Sigmoid colon (tissue), 7 donors: ENCODE measurements around the gene MORN4. TPM values are rescaled to one million over a fixed set of nuclear protein-coding genes. Genes with fewer than 3 reads are reported as not detected.

ENCODE experiments used
- DNase-seq: peaks from one replicate; pipeline ENCODE4 v3.0.0-alpha.2; 2019
- H3K27ac ChIP-seq, 4 donors: fragments of 200-600 bp; sonication (generic); one replicate each; pipeline ENCODE4 v1.5.1; 2016 to 2019; ENCODE audit warnings: mild to moderate bottlenecking in 1 of 4
- H3K27me3 ChIP-seq, 3 donors: fragments of 200-600 bp; sonication (generic); one replicate each; pipeline ENCODE4 v1.5.1; 2019; ENCODE audit warnings: mild to moderate bottlenecking in 1 of 3
- H3K36me3 ChIP-seq, 4 donors: fragments of 200-600 bp; sonication (generic); one replicate each; pipeline ENCODE4 v1.5.1; 2016 to 2019
- H3K4me1 ChIP-seq, 4 donors: fragments of 200-600 bp; sonication (generic); one replicate each; pipeline ENCODE4 v1.5.1; 2017 to 2019
- H3K4me3 ChIP-seq, 4 donors: fragments of 200-600 bp; sonication (generic); one replicate each; pipeline ENCODE4 v1.5.1; 2017 to 2019; ENCODE audit warnings: mild to moderate bottlenecking in 2 of 4, moderate library complexity in 1 of 4
- H3K9me3 ChIP-seq, 4 donors: fragments of 200-600 bp in 3 of 4; sonication (generic) in 3 of 4; one replicate each; pipeline versions ENCODE4 v1.5.1 to v1.6.1; 2013 to 2019
- EP300 ChIP-seq, 4 donors: sonication (generic); formaldehyde crosslinking; IDR thresholded peaks; one replicate each; pipeline ENCODE4 v1.6.1; 2017; ENCODE audit warnings: antibody characterized with exemption in 4 of 4
- POLR2A ChIP-seq, 2 donors: fragments of 450-650 bp; IDR thresholded peaks; one replicate each; pipeline ENCODE4 v1.6.1; 2016; ENCODE audit warnings: antibody characterized with exemption in 2 of 2, mild to moderate bottlenecking in 2 of 2, moderate library complexity in 2 of 2
- POLR2AphosphoS5 ChIP-seq, 4 donors: sonication (generic); formaldehyde crosslinking; IDR thresholded peaks; one replicate each; pipeline ENCODE4 v1.6.1; 2017; ENCODE audit warnings: antibody characterized with exemption in 4 of 4
- WGBS, 2 donors: extraction: QIAGEN DNeasy Blood & Tissue Kit; methylation state at CpG; one replicate each; pipeline ENCODE4 v1.1.7; 2013; 5-methylcytosine and 5-hydroxymethylcytosine counted together
- intact Hi-C: fragments of 100-400 bp; cut with DNase I; formaldehyde crosslinking; loops from one replicate; pipeline ENCODE4 v1.15.1; 2023
- polyA plus RNA-seq, 3 donors: library from polyadenylated mRNA; stranded (reverse); fragments of 200-250 nt; gene quantifications; one replicate each; pipeline ENCODE4 v1.2.3, GENCODE V29; 2013
- total RNA-seq, 4 donors: library from RNA; depleted of rRNA; stranded (reverse); fragments of >200 nt; gene quantifications; one replicate each; pipeline ENCODE4 v1.1.0, GENCODE V29; 2016
- TF ChIP-seq, protein P1 (sequence below), 4 experiments: fragments of 450-650 bp in 3 of 4; fragments of 200-600 bp in 1 of 4; IDR thresholded peaks; one replicate each; pipeline ENCODE4 v1.5.1; 2016 to 2019; ENCODE audit warnings: antibody characterized with exemption in 4 of 4, mild to moderate bottlenecking in 3 of 4, moderate library complexity in 2 of 4
- donor health status: healthy with polysubstance abuse.
- donor health status: Bipolar disorder and iron deficiency.
- donor health status: healthy.

MORN4 gene
- total and polyA plus RNA-seq, 7 donors: 0.83 to 23.4 (median 2.5) TPM

GRCh38 chr10:97572214-97572989 lies 60.9 kb downstream of the MORN4 start, which contains the start of gene ANKRD2:
Gene ANKRD2 (plus strand): TSS chr10:97572779. CDS start chr10:97572789, 10 bp downstream.
- Histone ChIP-seq H3K27me3 (no peaks in the 10 kb centered on the region), H3K4me3 (no peak within 1 kb of the TSS), H3K9me3 (no peaks in the 10 kb centered on the region), H3K27ac (peak within 1 kb of the TSS in 2 of 4 donors; percentile 70 to 82), H3K36me3 (peaks cover 0 to 34% (median 5%) of the 10 kb centered on the region in 4 donors), H3K4me1 (peaks cover 0 to 30% (median 22%) of the 10 kb centered on the region in 4 donors)
- 69 to 73% methylated on average over 16 of the region's 16 CpGs for WGBS, 2 donors
- peak; percentile 89 for DNase-seq
- TF ChIP-seq POLR2AphosphoS5 (IDR thresholded peaks at IDR 0.05): peak in 2 of 4 donors; percentile 39 to 49
- no peak for TF ChIP-seq POLR2A (IDR thresholded peaks at IDR 0.05)
- TF ChIP-seq, protein P1, sequence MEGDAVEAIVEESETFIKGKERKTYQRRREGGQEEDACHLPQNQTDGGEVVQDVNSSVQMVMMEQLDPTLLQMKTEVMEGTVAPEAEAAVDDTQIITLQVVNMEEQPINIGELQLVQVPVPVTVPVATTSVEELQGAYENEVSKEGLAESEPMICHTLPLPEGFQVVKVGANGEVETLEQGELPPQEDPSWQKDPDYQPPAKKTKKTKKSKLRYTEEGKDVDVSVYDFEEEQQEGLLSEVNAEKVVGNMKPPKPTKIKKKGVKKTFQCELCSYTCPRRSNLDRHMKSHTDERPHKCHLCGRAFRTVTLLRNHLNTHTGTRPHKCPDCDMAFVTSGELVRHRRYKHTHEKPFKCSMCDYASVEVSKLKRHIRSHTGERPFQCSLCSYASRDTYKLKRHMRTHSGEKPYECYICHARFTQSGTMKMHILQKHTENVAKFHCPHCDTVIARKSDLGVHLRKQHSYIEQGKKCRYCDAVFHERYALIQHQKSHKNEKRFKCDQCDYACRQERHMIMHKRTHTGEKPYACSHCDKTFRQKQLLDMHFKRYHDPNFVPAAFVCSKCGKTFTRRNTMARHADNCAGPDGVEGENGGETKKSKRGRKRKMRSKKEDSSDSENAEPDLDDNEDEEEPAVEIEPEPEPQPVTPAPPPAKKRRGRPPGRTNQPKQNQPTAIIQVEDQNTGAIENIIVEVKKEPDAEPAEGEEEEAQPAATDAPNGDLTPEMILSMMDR (IDR thresholded peaks at IDR 0.05): peak; percentile 74 to 91 (median 81)
- intact Hi-C loops: loop anchor here (2.0 kb wide), 1 partner anchor 40 kb away; no protein-coding TSS in a partner anchor

- Histone ChIP-seq H3K9me3 (no peaks in the 10 kb centered on the region), H3K4me1 (peaks cover 0 to 30% (median 22%) of the 10 kb centered on the region in 4 donors), H3K36me3 (peaks cover 0 to 34% (median 5%) of the 10 kb centered on the region in 4 donors), H3K27ac (no peak overlapping the region), H3K4me3 (no peak overlapping the region), H3K27me3 (no peaks in the 10 kb centered on the region)
- intact Hi-C loops: loop anchor here (2.0 kb wide), 1 partner anchor 41 kb away; no protein-coding TSS in a partner anchor
- TF ChIP-seq POLR2A (IDR thresholded peaks at IDR 0.05): no peak
- TF ChIP-seq POLR2AphosphoS5 (IDR thresholded peaks at IDR 0.05): no peak
- TF ChIP-seq, protein P1 (IDR thresholded peaks at IDR 0.05): no peak
- TF ChIP-seq EP300 (IDR thresholded peaks at IDR 0.05): no peak
- no peak for DNase-seq
- 88 to 91% methylated on average over 3 of the region's 3 CpGs for WGBS, 2 donors
Observed at GRCh38 chr10:97571622-97572021, 61.7 kb downstream of the MORN4 start.

- Histone ChIP-seq H3K27me3 (no peaks in the 10 kb centered on the region), H3K4me3 (no peak overlapping the region), H3K4me1 (peaks cover 0 to 30% (median 22%) of the 10 kb centered on the region in 4 donors), H3K9me3 (no peaks in the 10 kb centered on the region), H3K36me3 (peaks cover 0 to 34% (median 5%) of the 10 kb centered on the region in 4 donors), H3K27ac (no peak overlapping the region)
- no peak for DNase-seq
- intact Hi-C loops: no loop called here
- WGBS, 2 donors: 82 to 88% methylated on average over 5 of the region's 5 CpGs
- TF ChIP-seq EP300 (IDR thresholded peaks at IDR 0.05) (no peak), POLR2AphosphoS5 (IDR thresholded peaks at IDR 0.05) (no peak), POLR2A (IDR thresholded peaks at IDR 0.05) (no peak)
- TF ChIP-seq, protein P1 (IDR thresholded peaks at IDR 0.05): no peak
Observed at GRCh38 chr10:97570789-97571471, 62.4 kb downstream of the MORN4 start.

GRCh38 chr10:97570146-97570788 lies 63.0 kb downstream of the MORN4 start:
- H3K27ac ChIP-seq: no peak overlapping the region
- intact Hi-C loops: no loop called here
- H3K27me3 ChIP-seq: no peaks in the 10 kb centered on the region
- H3K36me3 ChIP-seq: peaks cover 0 to 34% (median 5%) of the 10 kb centered on the region in 4 donors
- 93 to 95% methylated on average over 33 of the region's 33 CpGs for WGBS, 2 donors
- no peak for DNase-seq
- no peak overlapping the region for H3K4me3 ChIP-seq
- TF ChIP-seq POLR2A (IDR thresholded peaks at IDR 0.05): no peak
- no peak for TF ChIP-seq POLR2AphosphoS5 (IDR thresholded peaks at IDR 0.05)
- TF ChIP-seq, protein P1 (IDR thresholded peaks at IDR 0.05): no peak
- TF ChIP-seq EP300 (IDR thresholded peaks at IDR 0.05): no peak
- H3K9me3 ChIP-seq: no peaks in the 10 kb centered on the region
- H3K4me1 ChIP-seq: peaks cover 0 to 27% (median 21%) of the 10 kb centered on the region in 4 donors
